H1 (cell line): Measurements from ENCODE around the gene TNPO2. TPM values are rescaled to one million over a fixed set of nuclear protein-coding genes. Genes with fewer than 3 reads are reported as not detected.

Source experiments
- BRCA1 ChIP-seq: IDR thresholded peaks from 2 replicates; pipeline ENCODE4 v1.6.1; 2012; ENCODE audit warnings: low read depth, low read length, improper control_type of control experiment
- CBX5 ChIP-seq: fragments of 300-800, 300-1000 bp; sonication (generic); IDR thresholded peaks from 2 replicates; pipeline ENCODE4 v1.7.1; 2016; ENCODE audit warnings: antibody characterized with exemption, low read length, low read depth
- EP300 ChIP-seq, 2 experiments: IDR thresholded peaks; 1 replicate in 1 of 2; 2 replicates in 1 of 2; pipeline ENCODE4 v1.6.1; 2011 to 2012; ENCODE audit warnings: low read depth in 2 of 2, low read length in 2 of 2, mild to moderate bottlenecking in 2 of 2, borderline replicate concordance in 1 of 2, inconsistent platforms in 1 of 2, moderate library complexity in 1 of 2
- GTF2F1 ChIP-seq: IDR thresholded peaks from 2 replicates; pipeline ENCODE4 v1.6.1; 2012; ENCODE audit warnings: low read depth, low read length, improper control_type of control experiment, borderline replicate concordance
- JUN ChIP-seq: IDR thresholded peaks from 2 replicates; pipeline ENCODE4 v1.6.1; 2011; ENCODE audit warnings: low read depth, mild to moderate bottlenecking, improper control_type of control experiment, low read length
- KDM4A ChIP-seq: IDR thresholded peaks from one replicate; pipeline ENCODE4 v1.7.1; 2012; ENCODE audit warnings: low read depth, mild to moderate bottlenecking, moderate library complexity, low read length, inconsistent platforms; ENCODE audit not compliant: severe bottlenecking
- NANOG ChIP-seq: IDR thresholded peaks from 2 replicates; pipeline ENCODE4 v1.6.1; 2011; ENCODE audit warnings: low read length, low read depth, mild to moderate bottlenecking, inconsistent platforms; ENCODE audit not compliant: insufficient read depth, poor library complexity, severe bottlenecking
- POLR2AphosphoS5 ChIP-seq: IDR thresholded peaks from 2 replicates; pipeline ENCODE4 v1.6.1; 2011; ENCODE audit warnings: low read depth, low read length
- POU5F1 ChIP-seq: IDR thresholded peaks from 2 replicates; pipeline ENCODE4 v1.6.1; 2011; ENCODE audit warnings: low read depth, mild to moderate bottlenecking, low read length, moderate library complexity
- RFX5 ChIP-seq: IDR thresholded peaks from 2 replicates; pipeline ENCODE4 v1.6.1; 2011; ENCODE audit warnings: low read depth, low read length, improper control_type of control experiment, borderline replicate concordance
- RNF2 ChIP-seq: fragments of 200-900, 300-1000 bp; sonication (generic); IDR thresholded peaks from 2 replicates; pipeline ENCODE4 v1.7.1; 2016; ENCODE audit warnings: borderline replicate concordance, low read depth, mild to moderate bottlenecking, antibody characterized with exemption, low read length; ENCODE audit not compliant: poor library complexity, severe bottlenecking; ENCODE audit errors: missing control alignments
- RXRA ChIP-seq: IDR thresholded peaks from 2 replicates; pipeline ENCODE4 v1.6.1; 2011; ENCODE audit warnings: low read depth, mild to moderate bottlenecking, low read length, moderate library complexity; ENCODE audit not compliant: insufficient read depth
- SIN3A ChIP-seq, 2 experiments: IDR thresholded peaks in 1 of 2; conservative IDR thresholded peaks in 1 of 2; 2 replicates each; pipeline ENCODE4 v1.6.1; 2011 to 2012; ENCODE audit warnings: low read length in 2 of 2, improper control_type of control experiment in 1 of 2, low read depth in 1 of 2, mild to moderate bottlenecking in 1 of 2
- SP1 ChIP-seq: IDR thresholded peaks from 2 replicates; pipeline ENCODE4 v1.6.1; 2011; ENCODE audit warnings: low read depth, low read length
- SP4 ChIP-seq: IDR thresholded peaks from 2 replicates; pipeline ENCODE4 v1.6.1; 2012; ENCODE audit warnings: low read length, inconsistent platforms
- SRF ChIP-seq: IDR thresholded peaks from 2 replicates; pipeline ENCODE4 v1.6.1; 2011; ENCODE audit warnings: mild to moderate bottlenecking, low read depth, low read length, moderate library complexity
- TAF7 ChIP-seq: optimal IDR thresholded peaks from 2 replicates; pipeline ENCODE3; 2011; ENCODE audit warnings: low read depth, mild to moderate bottlenecking, inconsistent platforms, low read length, moderate library complexity, borderline replicate concordance
- polyA plus RNA-seq, 7 experiments: library from polyadenylated mRNA; depleted of rRNA in 3 of 7; stranded (reverse) in 5 of 7; unstranded in 2 of 7; fragments of >200 nt in 5 of 7; fragments of 200-250 nt in 2 of 7; gene quantifications; 1 replicate in 5 of 7; 2 replicates in 1 of 7; 4 replicates in 1 of 7; pipeline versions ENCODE4 v1.2.1 to v1.2.3, GENCODE V29; 2011 to 2013; ENCODE audit warnings: missing spikeins in 2 of 7, mixed read lengths in 2 of 7
- total RNA-seq: library from RNA; stranded (reverse); fragmentation: NEBNext Ultra II Directional; extraction: Animal tissue kit (Norgen Biotek cat#: 25700); gene quantifications from 2 replicates; pipeline ENCODE4 v1.2.1, GENCODE V29; 2021
- TF ChIP-seq, protein P1 (sequence below): IDR thresholded peaks from 2 replicates; pipeline ENCODE4 v1.6.1; 2012; ENCODE audit warnings: inconsistent platforms
- TF ChIP-seq, protein P2 (sequence below): IDR thresholded peaks from 2 replicates; pipeline ENCODE4 v1.6.1; 2011; ENCODE audit warnings: low read depth, mild to moderate bottlenecking, low read length; ENCODE audit not compliant: insufficient read depth
- TF ChIP-seq, protein P3 (sequence below): IDR thresholded peaks from 2 replicates; pipeline ENCODE4 v1.6.1; 2012; ENCODE audit warnings: inconsistent platforms

TNPO2 gene
- total and polyA plus RNA-seq, 2 of the 8 experiments (the other 6 are each of a cell fraction or from before 2014, with no cell fraction given), result 112 to 121 TPM

DNA sequence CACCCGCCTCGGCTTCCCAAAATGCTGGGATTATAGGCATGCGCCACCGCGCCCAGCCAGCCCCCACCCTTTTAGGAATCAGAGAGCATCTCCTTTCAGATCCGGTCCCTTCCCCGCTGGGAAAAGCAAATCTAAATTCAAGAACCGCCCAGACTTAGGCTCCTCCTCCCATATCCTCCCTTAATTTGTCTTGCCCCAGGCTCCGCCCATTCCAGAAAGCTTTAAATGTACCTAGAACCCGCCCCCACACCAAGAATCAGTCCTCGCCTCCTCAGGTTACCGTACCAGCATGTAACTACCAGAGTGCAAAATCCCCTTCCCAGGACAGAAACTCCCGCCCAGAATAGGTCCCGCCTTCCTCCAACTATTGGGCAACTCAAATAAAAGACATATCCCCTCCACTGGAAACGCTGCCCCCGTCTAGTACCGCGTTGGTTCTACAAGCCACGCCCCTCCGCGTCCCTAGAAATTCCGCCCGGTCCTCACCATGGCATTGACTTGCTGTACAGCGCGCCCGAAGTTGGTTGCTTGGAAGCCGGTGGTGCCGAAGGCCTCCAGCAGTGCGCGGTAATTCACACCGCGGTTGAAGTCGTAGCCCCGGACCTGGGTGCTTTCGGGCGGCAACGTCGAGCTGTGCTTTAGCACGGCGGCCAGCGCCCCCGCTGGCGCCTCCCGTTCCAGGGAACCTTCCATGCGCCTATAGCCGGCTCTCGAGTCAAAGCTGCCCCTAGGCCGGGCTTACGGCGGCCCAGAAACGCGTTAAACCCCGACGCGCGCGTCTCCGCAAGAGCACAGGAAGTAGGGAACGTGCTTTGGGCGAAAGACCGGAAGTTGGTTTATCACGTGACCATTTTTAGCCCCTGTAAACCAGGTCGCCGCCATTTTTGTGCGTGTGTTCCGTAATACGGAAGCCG is 42.4 kb downstream of the TNPO2 start, which contains the start of gene DHPS (continued):
- TF ChIP-seq RFX5 (no peak), SRF (peak; percentile 77), GTF2F1 (peak; percentile 46; the same call in 1 of the 2 replicates), SP1 (peak; percentile 73), TAF7 (peak; percentile 85), EP300 (IDR thresholded peaks at IDR 0.05; ENCODE audit: borderline replicate concordance in 1 of 2, low read depth in 2 of 2, low read length in 2 of 2) (no peak), POLR2AphosphoS5 (peak; percentile 97), SP4 (no peak), SIN3A (conservative IDR thresholded peaks at IDR 0.05 in 1 of 2, IDR thresholded peaks at IDR 0.05 in 1 of 2; ENCODE audit: low read depth in 1 of 2, low read length in 2 of 2) (no peak; a peak in 1 of 4 replicates), KDM4A (peak; percentile 52), POU5F1 (no peak), RNF2 (no peak), BRCA1 (peak; percentile 28), CBX5 (no peak), JUN (no peak), NANOG (no peak), RXRA (no peak)
- TF ChIP-seq, protein P1, sequence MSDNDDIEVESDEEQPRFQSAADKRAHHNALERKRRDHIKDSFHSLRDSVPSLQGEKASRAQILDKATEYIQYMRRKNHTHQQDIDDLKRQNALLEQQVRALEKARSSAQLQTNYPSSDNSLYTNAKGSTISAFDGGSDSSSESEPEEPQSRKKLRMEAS, result peak; percentile 79
- TF ChIP-seq, protein P2, sequence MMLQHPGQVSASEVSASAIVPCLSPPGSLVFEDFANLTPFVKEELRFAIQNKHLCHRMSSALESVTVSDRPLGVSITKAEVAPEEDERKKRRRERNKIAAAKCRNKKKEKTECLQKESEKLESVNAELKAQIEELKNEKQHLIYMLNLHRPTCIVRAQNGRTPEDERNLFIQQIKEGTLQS, result peak; percentile 60; the same call in 1 of the 2 replicates
- TF ChIP-seq, protein P3, sequence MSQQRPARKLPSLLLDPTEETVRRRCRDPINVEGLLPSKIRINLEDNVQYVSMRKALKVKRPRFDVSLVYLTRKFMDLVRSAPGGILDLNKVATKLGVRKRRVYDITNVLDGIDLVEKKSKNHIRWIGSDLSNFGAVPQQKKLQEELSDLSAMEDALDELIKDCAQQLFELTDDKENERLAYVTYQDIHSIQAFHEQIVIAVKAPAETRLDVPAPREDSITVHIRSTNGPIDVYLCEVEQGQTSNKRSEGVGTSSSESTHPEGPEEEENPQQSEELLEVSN, result peak; percentile 83
